Erythroblast (primary cell): ENCODE results near the gene PQBP1.

Experiments used
- GATA1 ChIP-seq: IDR thresholded peaks from 2 replicates; pipeline ENCODE4 v1.6.1; 2011; ENCODE audit warnings: low read depth, mild to moderate bottlenecking, control low read depth, low read length, moderate library complexity
- POLR2A ChIP-seq: IDR thresholded peaks from 2 replicates; pipeline ENCODE4 v1.6.1; 2011; ENCODE audit warnings: mild to moderate bottlenecking, low read length

- TF ChIP-seq POLR2A (no peak), GATA1 (no peak)
Observed at GRCh38 chrX:48852857-48853256, 44.9 kb upstream of the PQBP1 start.
